Osteoblast (primary cell): ENCODE measurements around the gene CADM3. TPM values are rescaled to one million over a fixed set of nuclear protein-coding genes. Genes with fewer than 3 reads are reported as not detected.

Source experiments
- DNase-seq: peaks from one replicate; pipeline ENCODE4 v3.0.0; 2011; ENCODE audit warnings: low spot score, mixed read lengths; ENCODE audit not compliant: insufficient read length; ENCODE audit errors: missing footprints
- H2AFZ ChIP-seq: 2 replicates; pipeline ENCODE4 v1.6.0; 2011; ENCODE audit warnings: mild to moderate bottlenecking, low read length
- H3K27ac ChIP-seq: 2 replicates; pipeline ENCODE4 v1.5.1; 2011; ENCODE audit warnings: mild to moderate bottlenecking, low read depth, low read length, moderate library complexity
- H3K27me3 ChIP-seq: 2 replicates; pipeline ENCODE4 v1.6.0; 2012; ENCODE audit warnings: mild to moderate bottlenecking, control low read depth, inconsistent platforms, low read length, moderate library complexity; ENCODE audit not compliant: insufficient read depth
- H3K36me3 ChIP-seq: 2 replicates; pipeline ENCODE4 v1.5.1; 2011; ENCODE audit warnings: mild to moderate bottlenecking, low read length, control low read depth, moderate library complexity; ENCODE audit not compliant: insufficient read depth
- H3K4me1 ChIP-seq: 2 replicates; pipeline ENCODE4 v1.5.1; 2011; ENCODE audit warnings: mild to moderate bottlenecking, low read length, control low read depth, moderate library complexity; ENCODE audit not compliant: insufficient read depth
- H3K4me2 ChIP-seq: 2 replicates; pipeline ENCODE4 v1.6.0; 2011; ENCODE audit warnings: mild to moderate bottlenecking, low read length; ENCODE audit not compliant: insufficient read depth
- H3K4me3 ChIP-seq: fragments of 200-600 bp; sonication (generic); 3 replicates; pipeline ENCODE4 v1.5.1; 2012; ENCODE audit warnings: mild to moderate bottlenecking, low read length, inconsistent platforms; ENCODE audit not compliant: insufficient read depth
- H3K79me2 ChIP-seq: 2 replicates; pipeline ENCODE4 v1.6.0; 2012; ENCODE audit warnings: mild to moderate bottlenecking, low read length, control low read depth, inconsistent platforms; ENCODE audit not compliant: insufficient read depth
- H3K9me3 ChIP-seq: 2 replicates; pipeline ENCODE4 v1.5.1; 2011; ENCODE audit warnings: low read depth, low read length, control low read depth
- H4K20me1 ChIP-seq: 2 replicates; pipeline ENCODE4 v1.6.0; 2012; ENCODE audit warnings: mild to moderate bottlenecking, low read length, control low read depth; ENCODE audit not compliant: insufficient read depth
- total RNA-seq: library from RNA; depleted of rRNA; stranded (reverse); fragments of >200 nt; gene quantifications from 2 replicates; pipeline ENCODE4 v1.2.3, GENCODE V29; 2012
- TF ChIP-seq, protein P1 (sequence below): IDR thresholded peaks from 2 replicates; pipeline ENCODE4 v1.5.1; 2011; ENCODE audit warnings: mild to moderate bottlenecking, low read depth, low read length, moderate library complexity; ENCODE audit errors: extremely low read depth

The CADM3 gene
- total RNA-seq, 1 donor = under 0.01 TPM

DNA sequence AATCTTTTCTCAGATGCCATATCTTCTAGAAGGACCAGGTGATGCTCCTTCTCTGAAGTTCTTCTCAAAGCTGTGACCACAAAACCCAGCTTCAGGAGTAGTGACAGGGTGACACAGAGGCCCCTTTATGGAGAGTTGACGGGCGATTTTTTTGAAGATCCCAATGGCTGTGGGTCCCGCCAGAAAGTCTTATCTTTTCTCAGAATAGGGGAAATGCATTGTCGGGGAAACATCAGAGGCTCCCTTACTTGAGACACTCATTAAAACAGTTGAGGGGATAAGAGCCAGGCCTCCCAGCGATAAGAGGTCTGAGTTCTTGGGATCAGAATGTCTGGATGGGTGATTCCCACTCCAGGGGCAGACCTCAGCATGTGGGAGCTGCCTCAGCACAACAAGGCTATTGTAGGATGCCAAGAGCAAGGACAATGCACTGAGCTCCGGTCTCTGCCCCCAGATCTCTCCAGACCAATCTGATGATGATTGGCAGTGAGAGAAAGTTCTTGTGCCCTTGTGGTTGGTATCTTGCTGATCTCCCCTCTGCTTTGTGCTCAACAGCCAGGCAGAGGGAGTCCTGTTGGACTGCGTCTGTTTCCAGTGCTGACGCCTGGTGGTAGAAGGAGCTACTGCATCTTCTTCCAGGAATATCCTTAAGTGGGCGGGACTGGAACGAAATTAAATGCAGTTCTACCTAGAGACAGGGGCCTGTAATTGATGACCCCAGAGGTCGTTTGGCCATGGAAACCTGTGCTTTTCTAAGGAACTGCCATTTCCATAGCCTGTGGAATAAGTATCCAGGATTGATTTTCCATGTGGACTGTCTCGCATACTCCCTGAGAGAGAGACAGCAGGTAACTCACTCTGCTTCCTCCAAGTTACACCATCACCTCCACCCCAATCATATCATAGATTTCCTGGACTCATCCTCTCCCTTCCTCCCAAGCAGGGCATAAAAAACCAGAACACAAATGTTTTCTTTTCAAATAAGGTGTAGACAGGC lies 26.4 kb downstream of the CADM3 start:
- Histone ChIP-seq H3K9me3 (no peaks in the 10 kb centered on the region), H3K4me1 (no peaks in the 10 kb centered on the region), H2AFZ (no peak overlapping the region), H4K20me1 (no peaks in the 10 kb centered on the region), H3K4me2 (no peak overlapping the region), H3K27me3 (peaks cover 5% of the 10 kb centered on the region), H3K4me3 (no peak overlapping the region), H3K36me3 (no peaks in the 10 kb centered on the region), H3K79me2 (no peaks in the 10 kb centered on the region), H3K27ac (no peak overlapping the region)
- DNase-seq = peak; percentile 92
- TF ChIP-seq, protein P1, sequence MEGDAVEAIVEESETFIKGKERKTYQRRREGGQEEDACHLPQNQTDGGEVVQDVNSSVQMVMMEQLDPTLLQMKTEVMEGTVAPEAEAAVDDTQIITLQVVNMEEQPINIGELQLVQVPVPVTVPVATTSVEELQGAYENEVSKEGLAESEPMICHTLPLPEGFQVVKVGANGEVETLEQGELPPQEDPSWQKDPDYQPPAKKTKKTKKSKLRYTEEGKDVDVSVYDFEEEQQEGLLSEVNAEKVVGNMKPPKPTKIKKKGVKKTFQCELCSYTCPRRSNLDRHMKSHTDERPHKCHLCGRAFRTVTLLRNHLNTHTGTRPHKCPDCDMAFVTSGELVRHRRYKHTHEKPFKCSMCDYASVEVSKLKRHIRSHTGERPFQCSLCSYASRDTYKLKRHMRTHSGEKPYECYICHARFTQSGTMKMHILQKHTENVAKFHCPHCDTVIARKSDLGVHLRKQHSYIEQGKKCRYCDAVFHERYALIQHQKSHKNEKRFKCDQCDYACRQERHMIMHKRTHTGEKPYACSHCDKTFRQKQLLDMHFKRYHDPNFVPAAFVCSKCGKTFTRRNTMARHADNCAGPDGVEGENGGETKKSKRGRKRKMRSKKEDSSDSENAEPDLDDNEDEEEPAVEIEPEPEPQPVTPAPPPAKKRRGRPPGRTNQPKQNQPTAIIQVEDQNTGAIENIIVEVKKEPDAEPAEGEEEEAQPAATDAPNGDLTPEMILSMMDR = peak; percentile 95

DNA sequence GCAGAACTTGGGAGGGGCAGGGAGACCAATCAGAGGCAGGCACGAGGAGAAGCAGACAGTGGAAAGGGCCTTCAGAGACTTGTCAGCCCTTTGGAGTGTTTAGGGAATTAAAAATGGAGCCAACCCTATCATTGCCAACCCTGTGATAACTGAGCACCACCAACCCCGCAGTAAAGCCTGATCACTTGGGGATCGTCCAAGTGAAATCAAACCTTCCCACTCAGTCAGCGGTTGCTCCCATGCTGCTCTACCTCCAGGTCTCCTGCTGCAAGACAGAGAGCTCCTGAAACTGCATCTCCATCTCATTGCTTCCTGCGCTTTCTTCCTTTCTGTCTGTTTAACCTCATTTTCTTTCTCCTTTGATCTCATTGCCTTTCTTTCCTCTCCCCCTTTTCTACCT lies 28.5 kb downstream of the CADM3 start:
- no peak overlapping the region for H2AFZ ChIP-seq
- H3K36me3 ChIP-seq = no peaks in the 10 kb centered on the region
- H3K4me3 ChIP-seq = no peak overlapping the region
- no peaks in the 10 kb centered on the region for H3K4me1 ChIP-seq
- no peak overlapping the region for H3K27ac ChIP-seq
- TF ChIP-seq, protein P1 = no peak
- H3K4me2 ChIP-seq = no peak overlapping the region
- peaks cover 5% of the 10 kb centered on the region for H3K27me3 ChIP-seq
- no peak for DNase-seq
- no peaks in the 10 kb centered on the region for H4K20me1 ChIP-seq
- H3K79me2 ChIP-seq = no peaks in the 10 kb centered on the region
- no peaks in the 10 kb centered on the region for H3K9me3 ChIP-seq

DNA sequence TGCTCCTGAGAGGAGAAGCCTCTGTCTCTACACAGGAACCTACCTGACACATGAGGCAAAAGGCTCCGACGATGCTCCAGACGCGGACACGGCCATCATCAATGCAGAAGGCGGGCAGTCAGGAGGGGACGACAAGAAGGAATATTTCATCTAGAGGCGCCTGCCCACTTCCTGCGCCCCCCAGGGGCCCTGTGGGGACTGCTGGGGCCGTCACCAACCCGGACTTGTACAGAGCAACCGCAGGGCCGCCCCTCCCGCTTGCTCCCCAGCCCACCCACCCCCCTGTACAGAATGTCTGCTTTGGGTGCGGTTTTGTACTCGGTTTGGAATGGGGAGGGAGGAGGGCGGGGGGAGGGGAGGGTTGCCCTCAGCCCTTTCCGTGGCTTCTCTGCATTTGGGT lies 29.4 kb downstream of the CADM3 start:
- H3K4me3 ChIP-seq = no peak overlapping the region
- no peak overlapping the region for H2AFZ ChIP-seq
- TF ChIP-seq, protein P1 = no peak
- no peak overlapping the region for H3K4me2 ChIP-seq
- H3K36me3 ChIP-seq = no peaks in the 10 kb centered on the region
- H3K4me1 ChIP-seq = no peaks in the 10 kb centered on the region
- H3K27ac ChIP-seq = no peak overlapping the region
- H3K27me3 ChIP-seq = peaks cover 7% of the 10 kb centered on the region
- H3K9me3 ChIP-seq = no peaks in the 10 kb centered on the region
- no peak for DNase-seq
- no peaks in the 10 kb centered on the region for H4K20me1 ChIP-seq
- no peaks in the 10 kb centered on the region for H3K79me2 ChIP-seq

DNA sequence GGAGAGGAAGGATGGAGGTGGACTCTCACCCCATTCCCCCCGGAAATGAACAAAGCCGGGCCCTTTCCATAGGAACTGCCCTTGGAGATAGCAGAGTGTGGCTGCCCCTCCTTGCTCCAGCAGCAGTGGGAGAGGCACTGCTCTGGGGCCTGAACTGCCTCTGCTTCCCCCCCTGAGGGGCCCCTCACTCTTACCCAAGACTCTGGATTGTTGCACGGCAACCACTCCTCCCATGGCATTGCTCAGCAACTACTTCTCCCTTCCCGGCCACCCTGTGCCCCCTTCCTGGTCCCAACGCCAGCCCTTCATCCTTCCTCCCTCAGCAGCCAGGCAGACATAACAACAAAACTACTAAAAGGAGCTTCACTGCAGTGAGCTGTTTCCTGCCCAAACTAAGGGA lies 30.2 kb downstream of the CADM3 start:
- no peak overlapping the region for H3K4me2 ChIP-seq
- H3K4me3 ChIP-seq = no peak overlapping the region
- H3K36me3 ChIP-seq = no peaks in the 10 kb centered on the region

More for the DNA sequence above, 30.2 kb downstream of the CADM3 start:
- Histone ChIP-seq H3K79me2 (no peaks in the 10 kb centered on the region), H3K4me1 (no peaks in the 10 kb centered on the region), H3K27me3 (peaks cover 5% of the 10 kb centered on the region), H3K9me3 (no peaks in the 10 kb centered on the region), H2AFZ (no peak overlapping the region), H3K27ac (no peak overlapping the region), H4K20me1 (no peaks in the 10 kb centered on the region)
- TF ChIP-seq, protein P1 = no peak
- no peak for DNase-seq
